GM12864 (cell line): Measurements from ENCODE around the gene APLP1.
"Not testable (repeated sequence)": the region's sequence is repeated elsewhere in the genome, so short reads cannot be mapped to it uniquely, and the experiment has no call there.

ENCODE experiments used
- DNase-seq: peaks from one replicate; pipeline ENCODE4 v3.0.0-alpha.2; 2011; ENCODE audit warnings: low read depth
- H3K4me3 ChIP-seq: 2 replicates; pipeline ENCODE4 v1.5.1; 2011; ENCODE audit warnings: mild to moderate bottlenecking, low read depth, low read length, control low read depth
- CTCF ChIP-seq: IDR thresholded peaks from 2 replicates; pipeline ENCODE4 v1.5.1; 2011; ENCODE audit warnings: low read depth, mild to moderate bottlenecking, moderate library complexity, low read length, control low read depth, inconsistent platforms; ENCODE audit errors: missing control alignments

Gene APLP1

DNA sequence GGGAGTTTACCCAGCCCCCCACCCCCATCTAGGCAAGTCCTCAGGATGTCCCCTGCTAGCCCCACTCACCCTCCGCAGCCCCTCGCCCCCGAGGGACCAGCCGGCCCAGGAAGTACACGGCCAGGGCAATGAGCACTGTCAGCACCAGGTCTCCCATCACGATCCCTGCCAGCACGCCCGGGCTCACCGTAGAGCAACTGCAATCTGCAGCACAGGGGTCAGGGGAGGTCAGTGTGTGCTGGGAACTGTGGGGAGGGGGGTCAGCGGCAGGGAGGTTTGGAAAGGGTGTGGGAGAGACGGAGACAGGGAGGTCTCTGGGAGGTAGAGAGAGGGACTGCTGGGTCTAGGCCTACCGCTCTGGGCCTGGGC lies 39.0 kb downstream of the APLP1 start:
- H3K4me3 ChIP-seq = no peak overlapping the region
- DNase-seq = no peak
- TF ChIP-seq CTCF = no peak

GRCh38 chr19:35908010-35908441 lies 39.7 kb downstream of the APLP1 start, which contains the start of gene TYROBP:
Gene TYROBP, minus strand, starts transcription at chr19:35908295. Its CDS starts 67 bp downstream, at chr19:35908228.
- H3K4me3 ChIP-seq = no peak within 1 kb of the TSS
- no peak for TF ChIP-seq CTCF
- no peak for DNase-seq

- TF ChIP-seq CTCF = no peak
- no peak overlapping the region for H3K4me3 ChIP-seq
- DNase-seq = no peak
Measured at GRCh38 chr19:35908973-35909683, 40.8 kb downstream of the APLP1 start.

- DNase-seq = no peak
- H3K4me3 ChIP-seq = no peak overlapping the region
- no peak for TF ChIP-seq CTCF
Measured at GRCh38 chr19:35909684-35910035, 41.3 kb downstream of the APLP1 start.

DNA sequence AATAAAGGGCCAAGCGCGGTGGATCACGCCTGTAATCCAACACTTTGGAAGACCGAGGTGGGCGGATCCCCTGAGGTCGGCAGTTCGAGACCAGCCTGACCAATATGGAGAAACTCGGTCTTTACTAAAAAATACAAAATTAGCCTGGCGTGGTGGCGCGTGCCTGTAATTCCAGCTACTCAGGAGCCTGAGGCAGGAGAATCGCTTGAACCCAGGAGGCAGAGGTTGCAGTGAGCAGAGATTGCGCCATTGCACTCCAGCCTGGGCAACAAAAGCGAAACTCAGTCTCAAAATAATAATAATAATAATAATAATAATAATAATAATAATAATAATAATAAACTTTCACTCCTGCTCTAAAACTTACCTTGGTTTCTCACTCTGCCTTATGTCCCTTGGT lies 42.0 kb downstream of the APLP1 start:
- not testable (repeated sequence) for DNase-seq, H3K4me3 ChIP-seq

DNA sequence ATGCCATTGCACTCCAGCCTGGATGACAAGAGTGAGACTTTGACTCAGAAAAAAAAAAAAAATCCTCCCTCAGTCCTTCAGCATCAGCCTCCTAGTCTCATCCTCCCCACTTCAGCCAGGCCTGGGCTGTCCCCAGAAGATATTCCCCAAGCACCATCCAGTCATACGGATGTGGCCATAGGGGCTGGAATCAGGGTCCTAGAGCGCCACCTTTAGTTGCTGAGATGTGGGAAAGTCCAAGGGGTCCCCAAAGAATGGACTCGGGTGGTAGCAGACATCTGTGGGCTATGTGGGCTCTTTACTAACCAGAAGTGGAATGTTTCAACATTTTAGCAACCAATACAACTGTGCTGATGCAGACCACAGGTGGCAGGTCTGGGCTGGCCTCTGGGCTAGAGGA lies 42.8 kb downstream of the APLP1 start:
- DNase-seq = no peak
- no peak for TF ChIP-seq CTCF
- H3K4me3 ChIP-seq = no peak overlapping the region

DNA sequence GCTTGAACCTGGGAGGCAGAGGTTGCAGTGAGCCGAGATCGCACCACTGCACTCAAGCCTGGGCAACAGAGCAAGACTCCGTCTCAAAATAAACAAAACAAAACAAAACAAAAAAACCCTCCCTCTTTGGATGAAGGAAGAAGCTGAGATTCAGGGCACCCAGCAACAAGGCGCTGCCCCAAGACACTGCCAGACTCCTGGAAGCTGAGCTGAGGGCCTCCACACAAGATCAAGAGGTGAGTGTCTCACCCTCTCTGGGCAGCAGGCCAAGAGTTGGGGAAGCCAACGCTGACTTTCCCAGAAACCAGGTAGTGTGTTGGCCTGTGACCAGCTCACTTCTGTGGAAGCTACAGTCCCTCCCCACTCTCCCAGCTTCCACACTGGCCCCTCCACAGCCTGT lies 43.4 kb downstream of the APLP1 start:
- no peak for DNase-seq
- no peak overlapping the region for H3K4me3 ChIP-seq
- TF ChIP-seq CTCF = no peak
